HG02642 (cell line): ENCODE data around the gene NR2C2.
A peak's percentile ranks its signal among the peaks of the same experiment; 100 is the strongest.

Experiments
- ATAC-seq: cut with Tn5 transposase; IDR thresholded peaks from one replicate; pipeline ENCODE4 v1.9.1; 2021; ENCODE audit warnings: mild to moderate bottlenecking; ENCODE audit not compliant: unreplicated experiment, poor library complexity

NR2C2 gene

DNA sequence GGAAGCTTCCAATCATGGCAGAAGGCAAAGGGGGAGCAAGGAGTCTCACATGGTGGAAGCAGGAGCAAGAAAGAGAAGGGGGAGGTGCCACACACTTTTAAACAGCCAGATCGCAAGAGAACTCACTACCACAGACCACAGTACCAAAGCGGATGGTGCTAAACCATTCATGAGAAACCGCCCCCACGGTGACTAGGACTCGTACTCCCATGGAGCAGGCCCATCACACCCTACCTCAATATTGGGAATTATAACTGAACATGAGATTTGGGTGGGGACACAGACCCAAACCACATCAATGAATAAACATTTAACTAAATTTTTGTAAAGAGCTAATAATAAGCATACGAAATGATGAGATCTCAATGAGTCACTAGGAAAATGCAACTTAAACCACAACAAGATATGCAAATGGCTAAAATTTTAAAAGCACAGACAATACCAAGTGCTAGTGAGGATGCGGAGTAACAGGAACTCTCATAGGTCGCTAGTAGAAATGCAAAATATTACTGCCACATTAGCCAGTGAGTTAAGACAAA is 107.7 kb downstream of the NR2C2 start:
- ATAC-seq = peak; percentile 49

- ATAC-seq = no peak
Observed at GRCh38 chr3:15056676-15057404, 109.5 kb downstream of the NR2C2 start.

- ATAC-seq = no peak
Observed at GRCh38 chr3:15060029-15060428, 112.6 kb downstream of the NR2C2 start.

DNA sequence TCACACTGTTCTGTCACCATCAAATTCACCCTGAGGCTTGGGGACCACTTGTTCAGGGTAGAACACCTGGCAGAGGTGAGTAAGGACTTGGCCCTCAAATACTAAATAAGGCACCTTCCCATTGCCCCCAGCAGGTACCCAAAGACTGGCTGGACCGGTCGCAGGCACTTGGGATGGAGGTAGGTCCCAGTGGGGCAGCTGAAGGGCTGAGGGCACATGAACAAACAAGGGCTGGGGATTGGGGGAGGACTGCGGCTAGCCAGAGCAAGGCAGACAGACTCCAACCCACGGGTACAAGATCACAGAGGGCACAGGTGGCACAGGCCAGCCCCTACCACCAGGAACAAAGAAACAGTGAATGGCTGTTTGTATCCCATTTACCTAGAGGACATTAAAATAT is 115.9 kb downstream of the NR2C2 start:
- no peak for ATAC-seq

GRCh38 chr3:15063656-15064286 is 116.4 kb downstream of the NR2C2 start:
- ATAC-seq = no peak

DNA sequence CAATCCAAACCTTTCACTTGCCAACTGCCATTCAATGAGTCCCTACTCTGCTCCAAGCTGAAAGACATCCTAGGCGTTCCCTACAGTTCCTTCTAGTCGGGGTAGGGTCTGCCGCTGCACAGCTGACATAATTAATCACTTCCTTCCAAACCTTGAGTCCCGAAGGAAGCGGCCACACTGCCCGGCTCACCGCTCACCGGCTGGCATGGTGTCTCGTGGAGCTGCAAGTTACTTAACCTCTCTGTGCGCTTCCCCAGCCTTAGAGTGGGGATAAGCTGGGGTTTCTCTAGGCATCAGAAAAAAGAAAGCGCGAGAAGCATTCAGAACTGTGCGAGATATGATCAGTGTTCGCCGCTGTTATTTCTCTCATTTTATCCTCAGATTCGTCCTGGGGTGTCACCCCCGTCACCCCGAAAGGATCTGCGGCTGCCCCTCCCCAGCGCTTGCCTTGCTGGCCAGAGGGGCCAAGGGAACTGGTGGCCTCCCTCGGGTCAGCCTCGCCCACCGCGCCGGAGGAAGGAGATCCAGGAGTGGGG is 117.0 kb downstream of the NR2C2 start:
- ATAC-seq = peak; percentile 13

DNA sequence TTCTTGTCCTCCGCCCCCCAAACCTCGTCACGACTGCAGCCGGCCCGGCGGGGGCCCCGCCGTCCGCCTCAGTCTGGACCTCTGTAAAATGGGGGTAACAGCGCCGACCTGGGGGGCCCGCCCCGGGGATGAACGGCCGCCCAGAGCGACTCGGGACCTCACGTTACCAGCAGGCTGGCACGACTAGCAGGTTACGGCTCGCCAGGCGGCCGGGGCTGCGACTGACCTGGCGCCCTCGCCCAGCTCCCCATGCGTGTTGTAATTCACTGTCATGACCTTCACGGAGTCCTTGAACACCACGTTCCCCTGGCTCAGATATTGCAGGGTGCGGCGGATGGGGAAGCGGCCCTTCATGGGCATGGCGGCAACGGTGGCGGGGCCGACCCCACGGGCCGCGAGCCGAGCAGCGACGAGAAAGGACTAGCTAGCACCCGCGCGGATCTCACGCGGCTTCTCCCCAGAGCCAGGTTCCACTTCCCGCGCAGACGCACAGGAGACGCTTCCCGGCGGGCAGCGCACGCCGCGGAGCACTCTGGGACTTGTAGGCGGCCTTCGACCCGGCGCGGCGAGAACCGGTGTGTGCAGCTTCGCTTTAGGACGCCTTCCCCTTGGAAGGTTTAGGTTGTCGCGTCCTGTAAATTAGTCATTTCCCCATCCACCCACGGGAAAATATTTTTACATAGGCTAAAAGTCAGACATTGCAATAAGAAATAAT is 117.6 kb downstream of the NR2C2 start, which contains the start of gene MRPS25:
TSS of gene MRPS25 (minus strand) at position 481 of the 715 bp plus-strand sequence. CDS start at position 360, 121 bp downstream.
- peak; percentile 96 for ATAC-seq

DNA sequence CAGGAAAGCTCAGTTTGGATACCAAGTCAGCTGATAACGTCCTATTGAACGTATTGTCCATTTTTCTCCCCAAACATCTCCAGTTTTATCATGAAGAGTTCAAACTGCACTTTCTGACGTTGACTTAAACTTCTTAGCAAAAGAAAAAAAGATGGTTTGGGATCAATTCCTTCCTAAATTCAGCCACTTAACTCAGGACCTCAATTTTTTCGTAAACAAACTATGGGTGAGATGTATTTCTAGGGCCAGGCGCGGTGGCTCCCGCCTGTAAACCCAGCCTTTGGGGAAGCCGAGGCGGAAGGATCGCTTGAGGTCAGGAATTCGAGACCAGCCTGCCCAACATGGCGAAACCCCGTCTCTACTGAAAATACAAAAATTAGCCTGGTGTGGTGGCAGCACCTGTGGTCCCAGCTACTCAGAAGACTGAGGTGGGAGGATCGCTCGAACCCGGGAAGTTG is 118.2 kb downstream of the NR2C2 start:
- ATAC-seq = no peak

- no peak for ATAC-seq
Observed at GRCh38 chr3:15066467-15066866, 119.1 kb downstream of the NR2C2 start.

- no peak for ATAC-seq
Observed at GRCh38 chr3:15069441-15069840, 122.1 kb downstream of the NR2C2 start.

- ATAC-seq = no peak
Observed at GRCh38 chr3:15071699-15072098, 124.3 kb downstream of the NR2C2 start.

DNA sequence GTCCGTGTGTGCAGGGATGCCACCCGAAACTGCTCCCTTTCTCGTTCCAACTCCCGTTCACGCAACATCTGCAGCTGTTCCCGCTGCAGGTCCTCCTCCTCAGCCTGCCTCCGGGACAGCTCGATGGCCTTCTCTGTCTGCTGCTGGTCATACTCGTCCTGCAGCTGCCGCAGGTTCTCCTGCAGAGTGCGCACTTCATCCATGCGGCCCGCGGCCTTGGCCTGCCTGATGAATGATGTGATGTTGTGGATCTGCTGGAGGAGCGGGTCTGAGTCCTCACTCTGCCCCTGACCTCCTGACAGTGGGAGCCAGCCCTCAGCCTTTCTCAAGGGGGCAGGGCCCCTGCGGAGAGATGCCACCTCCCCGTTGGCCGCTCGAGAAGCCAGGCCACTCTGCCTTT is 127.1 kb downstream of the NR2C2 start:
- ATAC-seq = no peak

DNA sequence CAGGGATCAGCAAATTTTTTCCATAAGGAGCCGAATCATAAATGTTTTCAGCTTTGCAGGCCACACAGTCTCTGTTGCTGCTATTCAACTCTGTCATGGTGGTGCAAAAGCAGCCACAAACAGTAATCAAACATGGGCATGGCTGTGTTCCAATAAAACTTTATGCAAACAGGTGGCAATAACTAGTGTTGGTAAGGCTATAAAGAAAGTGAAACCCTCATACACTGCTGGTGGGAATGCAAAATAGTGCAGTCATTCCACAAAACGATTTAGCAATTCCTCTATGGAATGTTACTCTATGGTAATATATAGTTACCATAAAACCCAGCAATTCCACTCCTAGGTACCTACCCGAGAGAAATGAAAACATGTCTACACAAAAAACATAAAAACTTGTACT is 131.7 kb downstream of the NR2C2 start:
- no peak for ATAC-seq

- ATAC-seq = no peak
Observed at GRCh38 chr3:15081960-15082664, 134.7 kb downstream of the NR2C2 start.

GRCh38 chr3:15083252-15083651 is 135.9 kb downstream of the NR2C2 start:
- ATAC-seq = no peak

DNA sequence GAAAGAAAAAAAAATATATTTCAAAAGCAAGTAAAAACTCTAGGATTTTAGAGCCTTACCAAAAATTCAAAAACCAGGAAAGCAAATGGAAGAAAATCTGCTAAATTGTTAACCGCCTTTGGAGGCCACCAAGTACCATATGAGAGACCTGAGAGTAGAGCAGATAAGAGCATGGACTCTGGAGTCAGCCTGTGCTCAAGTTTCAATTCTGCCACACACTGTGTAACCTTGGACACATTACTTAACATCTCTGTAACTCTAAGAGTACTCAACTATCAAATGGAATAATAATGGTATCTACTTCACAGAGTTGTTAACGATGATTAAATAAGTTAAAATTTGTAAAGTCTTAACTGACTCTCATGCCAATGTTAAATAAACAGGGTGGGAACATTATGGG is 138.9 kb downstream of the NR2C2 start:
- ATAC-seq = no peak

GRCh38 chr3:15086699-15087098 is 139.3 kb downstream of the NR2C2 start:
- no peak for ATAC-seq

GRCh38 chr3:15089201-15089600 is 141.8 kb downstream of the NR2C2 start:
- ATAC-seq = no peak

DNA sequence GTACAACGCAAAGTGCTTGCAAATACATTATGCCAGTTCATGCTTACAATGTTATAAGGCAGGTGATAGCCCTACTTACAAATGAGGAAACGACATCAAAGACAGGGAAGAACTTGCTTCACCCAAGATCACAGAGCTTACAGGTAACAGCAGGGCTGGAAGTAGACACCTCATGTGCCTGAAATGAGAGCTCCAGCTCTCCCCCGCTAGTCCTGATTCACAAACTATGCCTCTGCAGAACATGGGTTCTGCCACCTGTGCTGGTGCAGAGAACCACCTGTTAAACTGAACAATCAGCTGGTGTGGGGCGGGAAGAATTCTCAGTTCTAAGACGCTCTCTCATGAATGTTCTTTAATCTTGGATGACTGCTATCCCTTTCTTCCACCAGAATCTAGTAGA is 144.2 kb downstream of the NR2C2 start:
- no peak for ATAC-seq

DNA sequence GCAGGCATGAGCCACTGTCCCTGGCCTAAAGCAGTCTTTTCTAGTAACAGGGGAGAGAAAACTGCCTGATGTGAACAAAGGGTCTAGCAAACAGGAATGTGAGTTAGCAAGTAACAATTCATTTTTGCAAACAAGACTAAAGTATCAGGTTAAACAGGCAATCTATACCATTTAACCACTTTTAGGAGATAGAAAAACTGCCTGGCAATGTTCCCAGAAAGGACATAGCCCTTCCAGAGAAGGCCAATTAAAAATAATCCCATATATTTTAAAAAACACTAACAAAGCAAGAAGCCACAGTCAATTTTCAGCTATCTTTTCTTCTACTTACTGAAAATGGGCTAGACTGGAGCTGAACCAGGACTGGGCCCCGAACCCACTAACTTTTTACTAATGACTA is 145.3 kb downstream of the NR2C2 start:
- ATAC-seq = no peak
